Activated T-cell treated with anti-CD3 and anti-CD28 coated beads, Interleukin-2, amount 50 U/mL, for 48 hours (primary cell): ENCODE measurements around the gene TTL.
A peak's percentile ranks its signal among the peaks of the same experiment; 100 is the strongest.
"Not testable (repeated sequence)": the region's sequence is repeated elsewhere in the genome, so short reads cannot be mapped to it uniquely, and the experiment has no call there.

ENCODE experiments used
- DNase-seq, 2 experiments: peaks; one replicate each; pipeline ENCODE4 v3.0.0-alpha.2; 2020

The TTL gene

GRCh38 chr2:112476434-112476833, 5.5 kb upstream of the TTL start:
- DNase-seq = no peak

DNA sequence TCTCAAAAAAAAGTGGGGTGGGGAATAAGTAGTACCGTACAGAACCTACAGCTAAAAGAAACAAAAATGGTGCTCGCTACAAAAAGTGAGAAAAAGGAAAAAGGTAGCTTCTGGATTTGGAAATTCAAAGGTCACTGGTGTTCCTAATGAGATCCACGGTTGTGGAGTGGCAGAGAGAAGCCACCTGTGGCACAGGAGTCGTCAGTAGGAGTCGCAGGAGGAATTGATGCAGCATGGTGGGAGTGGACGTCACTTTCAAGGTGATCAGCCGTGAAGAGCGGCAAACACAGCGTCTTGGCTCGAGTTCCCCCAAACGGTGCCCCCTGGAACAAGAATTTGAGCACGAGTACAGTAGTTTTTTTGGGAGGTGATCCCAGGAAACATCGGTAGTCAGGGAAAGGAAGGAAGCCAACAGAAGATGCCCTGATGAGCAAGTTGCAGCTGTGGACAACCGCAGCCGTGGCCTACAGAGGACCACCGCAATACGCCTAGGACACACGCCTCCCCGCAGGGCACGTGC, 1.4 kb upstream of the TTL start:
- DNase-seq = no peak

DNA sequence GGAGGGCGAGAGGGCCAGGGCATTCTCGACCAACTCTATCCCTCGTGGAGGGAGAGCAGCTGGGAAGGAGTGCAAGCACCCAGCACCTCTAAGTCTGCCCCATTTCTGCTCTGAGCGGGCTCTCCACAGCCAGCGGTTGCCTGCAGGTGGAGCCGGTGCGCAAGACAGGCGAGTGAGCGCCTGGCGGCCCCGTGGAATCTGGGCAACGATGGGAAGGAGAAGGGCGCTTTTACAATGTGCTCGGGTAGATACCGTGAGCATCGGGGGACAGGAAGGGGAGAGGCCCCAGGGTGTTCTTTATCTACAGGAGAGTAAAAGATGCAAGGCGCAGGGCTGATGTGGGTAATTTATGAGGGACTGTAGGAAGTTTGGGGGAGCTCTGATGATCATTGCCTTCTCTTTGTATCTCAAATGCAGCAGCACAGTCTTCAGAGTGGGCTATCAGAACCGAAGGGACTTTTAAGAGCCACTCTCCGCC, 867 bp upstream of the TTL start:
- peak; percentile 91 for DNase-seq

GRCh38 chr2:112482309-112483041, 519 bp downstream of the TTL start:
- DNase-seq = peak; percentile 54 to 61

DNA sequence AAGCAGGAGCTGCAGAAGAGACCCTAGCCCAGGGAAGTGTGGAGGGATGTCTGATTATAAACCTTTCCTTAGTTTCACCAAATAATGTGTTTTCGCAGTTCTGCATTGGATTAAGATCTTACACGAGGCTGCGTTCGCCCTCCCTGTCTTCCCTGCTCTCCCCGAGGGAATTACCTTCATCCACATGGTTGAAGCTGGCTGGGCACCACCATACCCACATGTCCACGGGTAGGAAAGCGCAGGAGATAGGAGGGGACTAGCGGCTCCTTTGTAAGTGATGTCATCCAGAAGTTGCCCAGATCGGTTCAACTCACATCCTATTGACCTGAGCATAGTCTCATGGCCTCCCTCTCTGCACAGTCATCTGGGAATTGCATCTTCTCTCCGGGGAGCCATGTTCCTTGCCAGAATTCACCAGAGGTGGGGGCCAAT, 1.1 kb downstream of the TTL start:
- peak in 1 of 2 experiments; percentile 57 for DNase-seq

- DNase-seq = no peak
These were observed 1.9 kb downstream of the TTL start for GRCh38 chr2:112483831-112484230.

- no peak for DNase-seq
These were observed 3.9 kb downstream of the TTL start for GRCh38 chr2:112485849-112486248.

GRCh38 chr2:112486895-112487294, 4.9 kb downstream of the TTL start:
- DNase-seq = peak in 1 of 2 experiments; percentile 30

- no peak for DNase-seq
These were observed 5.5 kb downstream of the TTL start for GRCh38 chr2:112487444-112487961.

GRCh38 chr2:112488201-112488600, 6.2 kb downstream of the TTL start:
- DNase-seq = no peak

- no peak for DNase-seq
These were observed 10.0 kb downstream of the TTL start for GRCh38 chr2:112491946-112492345.

- DNase-seq = no peak
These were observed 11.1 kb downstream of the TTL start for GRCh38 chr2:112493048-112493447.

DNA sequence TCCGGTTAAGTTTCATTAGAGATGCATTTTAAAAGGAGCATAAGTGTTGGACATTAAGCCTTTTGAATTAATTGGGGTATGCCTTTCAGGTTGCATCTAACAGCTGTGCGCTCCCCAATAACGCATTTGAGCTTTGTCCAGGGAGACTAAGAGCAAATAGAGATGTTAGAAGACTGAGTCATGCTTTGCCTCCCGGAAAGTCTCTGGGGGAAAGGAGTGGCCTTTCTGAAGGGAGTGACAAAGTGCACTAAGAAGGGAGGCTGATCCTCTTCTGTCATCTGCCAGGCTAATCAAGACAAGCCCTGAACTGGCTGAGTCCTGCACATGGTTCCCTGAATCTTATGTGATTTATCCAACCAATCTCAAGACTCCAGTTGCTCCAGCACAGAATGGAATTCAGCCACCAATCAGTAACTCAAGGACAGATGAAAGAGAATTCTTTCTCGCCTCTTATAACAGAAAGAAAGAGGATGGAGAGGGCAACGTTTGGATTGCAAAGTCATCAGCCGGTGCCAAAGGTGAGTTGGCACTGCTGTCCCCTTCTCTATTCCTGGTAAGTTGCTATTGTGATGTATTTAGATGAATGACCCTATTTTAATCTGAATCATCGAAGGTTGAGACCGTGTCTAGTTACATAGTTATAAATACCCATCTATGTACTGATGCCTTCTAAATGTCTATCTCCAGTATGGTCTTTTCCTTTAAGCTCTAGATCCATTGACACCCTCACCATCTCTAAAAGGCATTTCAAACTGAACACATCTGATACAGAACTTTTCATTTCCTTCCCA, 12.1 kb downstream of the TTL start:
- no peak for DNase-seq

DNA sequence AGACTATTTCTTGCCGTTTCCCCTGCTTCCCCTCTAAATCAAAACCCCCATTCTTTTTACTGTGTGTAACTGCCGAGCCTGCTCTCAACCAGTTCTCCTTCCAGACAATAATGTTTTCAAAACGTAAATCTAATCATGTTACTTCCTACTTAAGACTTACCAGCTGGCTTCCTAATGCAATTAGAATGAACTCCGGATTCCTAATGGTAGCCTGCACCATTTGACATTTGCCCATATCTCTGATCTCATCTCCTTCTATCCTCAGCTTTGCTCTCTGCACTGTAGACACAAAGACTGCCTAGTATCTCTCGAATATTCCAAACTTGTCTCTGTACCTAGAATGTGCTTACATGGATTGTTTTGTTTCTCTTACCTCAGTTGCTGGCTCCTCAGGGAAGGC, 12.9 kb downstream of the TTL start:
- DNase-seq = no peak

GRCh38 chr2:112495878-112496277, 13.9 kb downstream of the TTL start:
- not testable (repeated sequence) for DNase-seq

- peak in 1 of 2 experiments; percentile 39 for DNase-seq
These were observed 19.0 kb downstream of the TTL start for GRCh38 chr2:112500850-112501484.

GRCh38 chr2:112509239-112509998, 27.5 kb downstream of the TTL start:
- not testable (repeated sequence) for DNase-seq

DNA sequence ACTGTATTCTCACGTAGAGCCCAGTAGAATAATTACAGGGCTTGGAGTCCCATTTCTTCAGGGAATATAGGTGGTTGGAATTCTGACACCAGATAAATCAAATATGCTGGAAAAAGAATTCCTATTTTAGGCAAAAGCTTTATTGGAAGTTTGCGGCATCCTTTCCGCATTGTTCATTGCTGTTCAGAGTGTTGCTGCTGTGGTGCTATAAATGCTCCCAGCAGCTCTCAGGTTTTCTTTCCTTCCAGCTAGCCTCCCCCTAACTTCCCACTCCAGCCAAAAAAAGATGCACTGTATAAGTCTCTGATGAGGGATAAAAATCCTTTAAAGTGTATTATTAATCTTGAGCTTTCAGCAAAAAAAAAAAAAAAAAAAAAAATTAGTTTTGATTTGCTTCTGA, 34.8 kb downstream of the TTL start:
- no peak for DNase-seq

DNA sequence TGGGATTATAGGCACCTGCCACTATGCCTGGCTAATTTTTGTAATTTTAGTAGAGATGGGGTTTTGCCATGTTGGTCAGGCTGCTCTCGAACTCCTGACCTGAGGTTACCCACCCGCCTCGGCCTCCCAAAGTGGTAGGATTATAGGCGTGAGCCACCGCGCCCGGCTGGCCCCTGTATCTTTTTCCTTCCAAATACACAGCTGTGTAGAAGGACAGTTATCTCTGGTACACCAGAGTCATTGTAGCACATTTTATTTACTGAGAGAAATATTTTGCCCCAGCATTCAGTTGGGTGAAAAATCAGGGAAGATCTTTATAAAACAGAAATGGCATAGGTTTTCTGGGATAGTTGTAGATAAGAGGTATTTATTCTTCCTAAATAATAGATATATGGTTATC, 36.9 kb downstream of the TTL start:
- no peak for DNase-seq

- DNase-seq = no peak
These were observed 37.5 kb downstream of the TTL start for GRCh38 chr2:112519506-112519905.

DNA sequence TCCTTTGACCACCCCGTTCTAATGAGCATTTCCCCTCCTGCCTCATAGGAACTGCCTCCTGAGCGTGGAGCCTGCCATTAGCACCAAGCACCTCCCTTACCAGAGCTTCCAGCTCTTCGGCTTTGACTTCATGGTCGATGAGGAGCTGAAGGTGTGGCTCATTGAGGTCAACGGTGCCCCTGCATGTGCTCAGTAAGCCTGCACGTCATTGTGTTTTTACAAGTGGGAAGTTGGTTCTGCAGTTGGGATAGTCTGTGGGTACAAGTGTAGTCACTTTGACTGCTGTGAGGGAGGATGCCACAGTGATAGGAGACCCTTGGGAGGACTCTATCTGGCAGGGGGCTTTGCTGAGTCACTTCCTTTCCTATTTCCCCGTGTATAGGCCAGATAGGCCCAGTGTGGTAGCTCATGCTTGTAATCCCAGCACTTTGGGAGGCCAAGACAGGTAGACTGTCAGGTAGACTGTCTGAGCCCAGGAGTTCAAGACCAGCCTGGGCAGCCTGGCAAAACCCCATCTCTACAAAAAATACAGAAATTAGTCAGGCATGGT, 38.4 kb downstream of the TTL start:
- no peak for DNase-seq

DNA sequence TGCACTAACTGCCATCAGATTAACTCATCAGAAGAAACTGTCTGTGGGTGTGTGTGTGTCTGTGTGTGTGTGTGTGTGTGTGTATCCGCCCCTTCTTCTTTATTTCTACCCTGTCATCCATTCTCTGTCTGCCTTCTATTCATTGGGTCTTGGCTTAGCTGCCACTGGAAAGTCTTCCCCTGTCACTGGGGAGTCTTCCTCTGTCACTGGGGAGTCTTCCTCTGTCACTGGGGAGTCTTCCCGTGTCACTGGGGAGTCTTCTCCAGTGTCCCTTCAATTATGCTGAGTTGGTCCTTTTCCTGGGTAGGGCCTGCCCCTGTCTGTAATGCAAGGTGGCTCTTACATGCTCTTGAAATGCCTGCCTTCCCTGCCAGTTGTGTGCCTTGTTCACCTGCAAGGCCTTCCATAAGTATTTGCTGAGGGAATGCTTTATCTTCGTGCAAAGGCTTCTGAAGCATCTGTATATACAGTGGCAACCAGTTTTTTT, 41.4 kb downstream of the TTL start:
- DNase-seq = no peak
